Vagina (tissue), 2 donors: Measurements from ENCODE around the gene APOC3.

Experiments used
- POLR2AphosphoS5 ChIP-seq, 2 donors: sonication (generic); formaldehyde crosslinking; IDR thresholded peaks; one replicate each; pipeline ENCODE4 v1.9.0; 2017; ENCODE audit warnings: antibody characterized with exemption in 2 of 2, mild to moderate bottlenecking in 2 of 2, low read depth in 1 of 2; ENCODE audit not compliant: insufficient read depth in 1 of 2
- TF ChIP-seq, protein P1 (sequence below), 3 experiments: fragments of 450-650 bp in 2 of 3; fragments of 200-600 bp in 1 of 3; sonication (generic) in 1 of 3; IDR thresholded peaks; one replicate each; pipeline ENCODE4 v1.5.1; 2017 to 2019; ENCODE audit warnings: antibody characterized with exemption in 3 of 3, mild to moderate bottlenecking in 2 of 3, moderate library complexity in 2 of 3

DNA sequence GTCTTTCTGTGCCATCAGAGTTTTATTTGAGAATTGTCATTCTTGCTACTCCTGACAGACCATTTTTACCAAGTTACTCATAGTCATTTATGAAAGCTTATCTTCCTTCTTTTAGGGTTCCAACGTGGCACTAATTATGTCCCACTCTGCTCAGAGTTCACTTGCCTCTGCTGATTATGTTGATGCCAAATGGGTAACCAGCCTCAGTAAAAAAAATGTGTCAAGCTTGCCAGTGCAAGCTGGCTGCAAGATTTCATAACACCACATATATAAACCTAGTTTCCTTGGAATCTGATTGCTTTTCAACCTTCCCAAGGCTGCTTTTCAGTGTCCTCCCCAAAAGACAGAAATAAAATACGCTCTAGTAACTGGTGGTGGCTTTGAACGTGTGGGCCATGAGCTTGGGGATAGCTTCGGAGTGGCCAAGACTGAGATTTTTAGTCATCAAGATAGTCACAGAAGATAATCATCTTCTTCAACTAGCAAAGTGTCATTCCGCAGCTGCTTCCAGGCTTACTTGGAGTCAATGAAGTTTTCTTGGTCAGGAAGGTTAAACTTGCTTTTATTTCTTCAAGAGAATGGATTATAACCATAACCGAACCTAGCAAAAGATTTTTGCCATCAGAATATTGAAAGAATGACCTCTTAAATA is 37.2 kb downstream of the APOC3 start:
- TF ChIP-seq POLR2AphosphoS5 (IDR thresholded peaks at IDR 0.05; ENCODE audit: insufficient read depth in 1 of 2, low read depth in 1 of 2) = no peak
- TF ChIP-seq, protein P1, sequence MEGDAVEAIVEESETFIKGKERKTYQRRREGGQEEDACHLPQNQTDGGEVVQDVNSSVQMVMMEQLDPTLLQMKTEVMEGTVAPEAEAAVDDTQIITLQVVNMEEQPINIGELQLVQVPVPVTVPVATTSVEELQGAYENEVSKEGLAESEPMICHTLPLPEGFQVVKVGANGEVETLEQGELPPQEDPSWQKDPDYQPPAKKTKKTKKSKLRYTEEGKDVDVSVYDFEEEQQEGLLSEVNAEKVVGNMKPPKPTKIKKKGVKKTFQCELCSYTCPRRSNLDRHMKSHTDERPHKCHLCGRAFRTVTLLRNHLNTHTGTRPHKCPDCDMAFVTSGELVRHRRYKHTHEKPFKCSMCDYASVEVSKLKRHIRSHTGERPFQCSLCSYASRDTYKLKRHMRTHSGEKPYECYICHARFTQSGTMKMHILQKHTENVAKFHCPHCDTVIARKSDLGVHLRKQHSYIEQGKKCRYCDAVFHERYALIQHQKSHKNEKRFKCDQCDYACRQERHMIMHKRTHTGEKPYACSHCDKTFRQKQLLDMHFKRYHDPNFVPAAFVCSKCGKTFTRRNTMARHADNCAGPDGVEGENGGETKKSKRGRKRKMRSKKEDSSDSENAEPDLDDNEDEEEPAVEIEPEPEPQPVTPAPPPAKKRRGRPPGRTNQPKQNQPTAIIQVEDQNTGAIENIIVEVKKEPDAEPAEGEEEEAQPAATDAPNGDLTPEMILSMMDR (IDR thresholded peaks at IDR 0.05) = no peak
